ENCODE data around the gene SF3A1. TPM values are rescaled to one million over a fixed set of nuclear protein-coding genes. Genes with fewer than 3 reads are reported as not detected.

The SF3A1 gene
- total RNA-seq, 1 donor from 2014 or later: 11.3 TPM

- DNase-seq (ENCODE audit: low read depth in 2 of 2): peak; percentile 34 to 79
These were observed 30.5 kb upstream of the SF3A1 start, which contains the start of gene RNF215 for GRCh38 chr22:30386960-30387827. TSS of gene RNF215 (minus strand) at chr22:30387411. CDS start at chr22:30387313, 98 bp downstream.

GRCh38 chr22:30386608-30386959, 29.9 kb upstream of the SF3A1 start:
- no peak for DNase-seq (ENCODE audit: low read depth in 2 of 2)

GRCh38 chr22:30385942-30386341, 29.2 kb upstream of the SF3A1 start:
- DNase-seq (ENCODE audit: low read depth in 2 of 2): no peak

- DNase-seq (ENCODE audit: low read depth in 2 of 2): no peak
These were observed 26.4 kb upstream of the SF3A1 start for GRCh38 chr22:30383061-30383460.

GRCh38 chr22:30382340-30382739, 25.6 kb upstream of the SF3A1 start:
- no peak for DNase-seq (ENCODE audit: low read depth in 2 of 2)

- DNase-seq (ENCODE audit: low read depth in 2 of 2): no peak
These were observed 24.6 kb upstream of the SF3A1 start for GRCh38 chr22:30381264-30381663.

- no peak for DNase-seq (ENCODE audit: low read depth in 2 of 2)
These were observed 23.3 kb upstream of the SF3A1 start for GRCh38 chr22:30380011-30380410.

GRCh38 chr22:30375312-30375849, 18.7 kb upstream of the SF3A1 start:
- DNase-seq (ENCODE audit: low read depth in 2 of 2): no peak

- no peak for DNase-seq (ENCODE audit: low read depth in 2 of 2)
These were observed 16.9 kb upstream of the SF3A1 start for GRCh38 chr22:30373331-30374325.

- no peak for DNase-seq (ENCODE audit: low read depth in 2 of 2)
These were observed 16.2 kb upstream of the SF3A1 start for GRCh38 chr22:30372915-30373314.

- no peak for DNase-seq (ENCODE audit: low read depth in 2 of 2)
These were observed 15.3 kb upstream of the SF3A1 start for GRCh38 chr22:30371981-30372380.

GRCh38 chr22:30371321-30371720, 14.6 kb upstream of the SF3A1 start:
- DNase-seq (ENCODE audit: low read depth in 2 of 2): no peak

GRCh38 chr22:30370641-30371230, 14.0 kb upstream of the SF3A1 start:
- DNase-seq (ENCODE audit: low read depth in 2 of 2): no peak

- DNase-seq (ENCODE audit: low read depth in 2 of 2): no peak
These were observed 11.7 kb upstream of the SF3A1 start for GRCh38 chr22:30368420-30368819.

GRCh38 chr22:30365891-30366290, 9.2 kb upstream of the SF3A1 start:
- no peak for DNase-seq (ENCODE audit: low read depth in 2 of 2)

GRCh38 chr22:30362651-30363281, 6.1 kb upstream of the SF3A1 start:
- DNase-seq (ENCODE audit: low read depth in 2 of 2): no peak

GRCh38 chr22:30361916-30362650, 5.4 kb upstream of the SF3A1 start:
- DNase-seq (ENCODE audit: low read depth in 2 of 2): no peak

GRCh38 chr22:30358541-30358940, 1.8 kb upstream of the SF3A1 start:
- DNase-seq (ENCODE audit: low read depth in 2 of 2): no peak

- DNase-seq (ENCODE audit: low read depth in 2 of 2): no peak
These were observed 1.0 kb upstream of the SF3A1 start for GRCh38 chr22:30357650-30358215.

GRCh38 chr22:30357236-30357570, 509 bp upstream of the SF3A1 start:
- DNase-seq (ENCODE audit: low read depth in 2 of 2): no peak
